GM15510 (cell line): ENCODE data around the gene FAM53B.

ENCODE experiments used
- POLR2A ChIP-seq: IDR thresholded peaks from 3 replicates; pipeline ENCODE4 v1.6.1; 2011; ENCODE audit warnings: borderline replicate concordance; ENCODE audit not compliant: insufficient read length; ENCODE audit errors: extremely low read depth

Gene FAM53B

DNA sequence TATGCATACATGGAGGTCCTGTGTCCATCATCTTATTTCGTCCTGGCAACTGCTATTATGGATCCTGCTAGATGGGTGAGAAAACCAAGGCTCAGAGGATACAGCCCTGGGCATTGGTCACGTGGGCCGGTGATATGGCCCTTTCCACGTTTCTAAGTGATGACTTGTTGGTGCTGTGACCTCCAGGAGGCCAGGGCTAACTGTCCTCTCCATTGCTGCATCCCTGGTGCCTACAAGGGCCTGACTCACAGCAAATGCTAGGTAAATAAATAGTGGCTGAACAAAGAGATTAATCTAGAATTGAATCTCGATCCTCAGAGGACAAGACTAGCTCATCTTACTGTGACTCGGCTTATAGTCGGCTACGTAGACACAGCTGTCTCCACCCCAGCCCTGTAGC is 78.6 kb downstream of the FAM53B start:
- no peak for TF ChIP-seq POLR2A

DNA sequence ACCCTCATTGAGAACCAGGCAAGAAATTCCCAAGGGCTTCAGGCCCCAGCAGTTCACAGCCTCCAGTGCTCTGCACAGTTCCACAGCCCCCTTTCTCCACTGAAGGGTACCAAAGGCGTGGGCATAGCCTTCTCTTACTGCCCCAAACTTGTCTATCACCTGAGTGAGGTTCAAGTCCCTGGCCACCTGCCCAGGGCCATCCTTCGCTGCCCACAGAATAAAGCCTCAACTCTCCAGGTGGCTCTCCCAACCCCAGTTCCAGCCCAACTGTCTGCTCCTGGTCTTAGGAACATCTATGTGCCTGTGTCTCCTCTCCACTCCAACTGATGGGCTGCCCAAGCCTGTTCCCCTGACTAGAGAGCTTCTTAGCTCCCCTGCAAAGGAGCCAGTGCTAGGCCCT is 79.1 kb downstream of the FAM53B start:
- no peak for TF ChIP-seq POLR2A

DNA sequence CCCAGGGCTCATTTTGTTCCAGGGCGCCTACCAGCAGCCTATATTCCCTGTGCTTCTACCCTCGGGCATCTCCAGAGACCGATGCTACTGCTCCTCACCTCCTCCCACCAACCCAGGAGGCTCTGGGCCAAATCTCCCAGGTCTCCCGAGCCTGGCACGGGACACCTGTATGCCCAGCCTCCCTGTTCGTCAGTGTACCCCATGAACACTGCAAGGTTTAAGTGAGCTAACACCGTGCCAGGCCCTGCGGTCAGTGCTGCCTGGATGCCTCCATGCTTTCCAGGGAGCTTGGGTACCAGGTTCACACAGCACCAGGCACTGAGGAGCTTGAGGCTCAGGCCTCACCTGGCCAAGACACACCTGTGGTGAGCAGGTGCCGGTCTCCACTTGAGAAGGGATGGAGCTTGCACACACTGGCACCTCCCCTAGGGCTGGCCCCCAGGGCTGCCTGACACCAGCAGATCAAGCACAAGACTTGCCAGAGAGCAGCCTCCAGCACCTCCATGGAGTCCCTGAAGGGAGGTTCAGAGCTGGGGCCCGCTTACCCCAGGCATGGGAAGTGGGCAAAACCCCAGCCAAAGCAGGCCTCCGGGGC is 80.3 kb downstream of the FAM53B start:
- TF ChIP-seq POLR2A = no peak

DNA sequence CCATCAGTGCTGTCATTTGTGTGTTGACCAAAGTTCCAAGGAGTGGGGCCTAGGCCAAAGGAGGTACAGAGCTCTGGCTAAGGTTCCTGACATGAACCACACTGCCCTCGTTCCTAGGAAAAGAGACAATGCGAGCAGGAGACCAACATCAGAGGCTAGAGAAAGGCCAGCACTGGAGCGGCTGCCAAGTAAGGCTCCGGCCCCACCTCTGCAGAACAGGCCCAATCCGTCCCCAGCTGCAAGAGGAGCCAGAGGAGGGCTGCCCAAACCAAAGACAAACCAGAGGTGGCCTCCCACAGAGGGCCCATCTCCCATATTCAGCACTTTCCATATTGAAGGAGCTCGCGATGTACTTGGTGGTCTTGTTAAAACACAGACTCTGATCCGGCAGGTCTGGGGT is 81.0 kb downstream of the FAM53B start:
- no peak for TF ChIP-seq POLR2A

- no peak for TF ChIP-seq POLR2A
Measured at GRCh38 chr10:124661660-124662180, 82.5 kb downstream of the FAM53B start.

- no peak for TF ChIP-seq POLR2A
Measured at GRCh38 chr10:124660404-124661125, 83.6 kb downstream of the FAM53B start.

DNA sequence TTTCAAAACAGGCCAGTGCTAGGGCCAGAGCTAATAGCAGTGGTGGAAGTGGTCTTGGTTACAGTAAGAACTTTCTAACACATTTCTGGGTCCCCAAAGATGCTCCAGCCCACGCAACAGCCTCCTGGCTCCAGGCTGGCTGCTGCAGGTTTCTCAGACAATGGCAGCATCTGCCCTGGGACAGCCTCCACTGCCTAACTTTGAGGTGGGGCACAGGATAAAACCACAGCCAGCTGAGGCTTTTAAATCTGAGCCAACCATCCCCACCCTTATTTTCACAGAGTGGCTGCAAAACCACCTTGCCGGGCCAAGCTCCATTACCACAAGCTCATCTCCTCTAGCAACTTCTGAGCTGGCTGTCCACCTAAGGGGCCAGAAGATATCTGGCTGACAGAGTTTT is 84.8 kb downstream of the FAM53B start:
- TF ChIP-seq POLR2A = no peak

GRCh38 chr10:124658591-124659242 is 85.5 kb downstream of the FAM53B start:
- no peak for TF ChIP-seq POLR2A

- no peak for TF ChIP-seq POLR2A
Measured at GRCh38 chr10:124657806-124658205, 86.4 kb downstream of the FAM53B start.

DNA sequence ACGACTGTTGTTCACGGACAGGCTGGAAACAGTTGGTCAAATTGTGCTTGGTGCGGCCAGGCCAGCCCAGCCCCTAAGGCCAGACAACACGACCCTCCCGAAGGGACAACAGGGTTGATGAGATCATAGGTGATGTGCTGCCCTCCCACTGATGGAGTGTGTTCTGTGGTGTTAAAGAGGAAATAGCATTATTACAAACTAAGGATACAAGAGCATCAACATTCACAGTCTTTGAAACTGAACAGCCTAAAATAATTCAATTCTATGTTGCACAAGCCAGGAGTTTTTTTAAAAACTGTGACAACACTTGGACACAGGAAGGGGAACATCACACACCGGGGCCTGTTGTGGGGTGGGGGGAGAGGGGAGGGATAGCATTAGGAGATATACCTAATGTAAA is 87.6 kb downstream of the FAM53B start:
- TF ChIP-seq POLR2A = no peak

GRCh38 chr10:124656113-124656490 is 88.1 kb downstream of the FAM53B start:
- TF ChIP-seq POLR2A = no peak

DNA sequence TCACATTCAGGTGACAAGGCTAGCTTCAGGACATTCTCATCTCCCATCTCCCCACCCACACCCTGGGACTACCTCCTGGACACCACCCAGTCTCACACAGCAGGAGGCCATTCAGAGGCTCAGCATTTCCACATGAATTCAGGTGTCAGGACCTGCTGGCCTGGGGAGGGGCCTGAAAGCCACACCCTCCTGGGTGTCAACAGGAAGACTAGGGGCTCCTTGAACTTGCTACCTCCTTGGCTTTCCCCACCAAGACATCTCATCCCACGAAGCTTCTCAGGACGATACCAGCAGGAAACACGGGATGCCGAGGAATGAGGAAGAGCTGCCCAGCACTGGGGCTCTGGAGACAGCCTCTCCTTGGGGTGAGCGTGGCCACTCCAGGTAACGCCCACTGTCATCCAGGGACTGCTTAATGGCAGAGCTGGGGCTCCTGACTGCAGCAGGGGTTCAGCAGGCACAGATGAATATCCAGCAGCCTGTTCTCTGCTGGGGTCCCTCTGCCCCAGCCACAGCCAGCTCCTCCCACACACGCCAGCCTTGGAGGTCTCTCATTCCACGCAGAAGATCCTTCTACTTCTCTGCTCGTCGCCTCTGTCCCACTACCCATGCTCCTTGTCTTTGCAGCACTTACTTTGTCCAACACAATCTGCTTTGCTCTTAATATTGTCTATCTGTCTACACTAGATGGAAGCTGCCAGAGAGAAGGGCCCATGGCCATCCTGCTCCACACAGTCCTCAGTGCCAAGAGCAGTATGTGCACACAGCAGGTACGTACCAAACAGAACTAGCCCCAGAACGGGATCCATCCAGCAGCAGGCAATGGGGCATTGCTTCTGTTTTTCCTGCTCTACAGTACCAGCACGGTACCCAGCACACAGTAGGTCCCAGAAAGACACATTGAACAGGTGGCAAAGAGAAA is 88.7 kb downstream of the FAM53B start:
- no peak for TF ChIP-seq POLR2A

- TF ChIP-seq POLR2A = no peak
Measured at GRCh38 chr10:124654686-124655085, 89.5 kb downstream of the FAM53B start.

GRCh38 chr10:124653811-124654651 is 90.1 kb downstream of the FAM53B start:
- TF ChIP-seq POLR2A = no peak
